H1 (cell line): ENCODE measurements around the gene PPP1R1A. TPM values are rescaled to one million over a fixed set of nuclear protein-coding genes. Genes with fewer than 3 reads are reported as not detected.

Experiments
- CTCF ChIA-PET: fragments of 300-600 bp; sonication (Branson Sonifier 250); formaldehyde crosslinking; loops from one replicate; lab custom pipeline; 2021; ENCODE audit not compliant: partially characterized antibody; lab: Charles Lee
- POLR2A ChIA-PET: fragments of 300-600 bp; sonication (Branson Sonifier 250); formaldehyde crosslinking; loops from one replicate; lab custom pipeline; 2021; ENCODE audit warnings: inconsistent platforms; ENCODE audit not compliant: partially characterized antibody; lab: Charles Lee
- DNase-seq, 2 experiments: peaks; one replicate each; pipeline versions ENCODE4 v3.0.0 to v3.0.0-alpha.2; 2010 to 2022; ENCODE audit warnings: low spot score in 2 of 2, low read depth in 1 of 2, mixed read lengths in 1 of 2
- FAIRE-seq: peaks from 2 replicates; lab custom pipeline; 2011; peaks lifted over from hg19 to GRCh38; lab: Jason Lieb, UNC
- H2AFZ ChIP-seq: 2 replicates; pipeline ENCODE4 v1.8.1; 2012; ENCODE audit warnings: low read length, inconsistent platforms
- H2AK5ac ChIP-seq: 2 replicates; pipeline ENCODE4 v1.6.1; 2013; ENCODE audit warnings: low read depth, low read length
- H2BK120ac ChIP-seq: replicated peaks from 2 replicates; pipeline ENCODE3; 2013; ENCODE audit warnings: low read depth, low read length, inconsistent platforms
- H2BK12ac ChIP-seq: 2 replicates; pipeline ENCODE4 v1.6.1; 2013; ENCODE audit warnings: low read depth, low read length
- H2BK15ac ChIP-seq: 2 replicates; pipeline ENCODE4 v1.6.1; 2013; ENCODE audit warnings: low read length
- H2BK20ac ChIP-seq: 2 replicates; pipeline ENCODE4 v1.6.1; 2013; ENCODE audit warnings: low read length
- H2BK5ac ChIP-seq: 2 replicates; pipeline ENCODE4 v1.6.1; 2013; ENCODE audit warnings: low read depth, low read length
- H3K14ac ChIP-seq: 2 replicates; pipeline ENCODE4 v1.6.1; 2013; ENCODE audit warnings: inconsistent platforms; ENCODE audit not compliant: insufficient read length
- H3K18ac ChIP-seq: 2 replicates; pipeline ENCODE4 v1.6.1; 2013; ENCODE audit warnings: low read length; ENCODE audit errors: extremely low read depth
- H3K23ac ChIP-seq: 2 replicates; pipeline ENCODE4 v1.6.1; 2013; ENCODE audit warnings: inconsistent platforms; ENCODE audit not compliant: insufficient read length
- H3K23me2 ChIP-seq: 2 replicates; pipeline ENCODE4 v1.6.1; 2013; ENCODE audit warnings: low read depth, low read length
- H3K27ac ChIP-seq: 2 replicates; pipeline ENCODE4 v1.6.1; 2011; ENCODE audit warnings: low read depth, low read length, inconsistent platforms
- H3K27me3 ChIP-seq, 4 experiments: replicated peaks in 1 of 4; 1 replicate in 1 of 4; 2 replicates in 3 of 4; pipeline versions ENCODE4 v1.6.1 to v1.8.1; 2011 to 2013; ENCODE audit warnings: low read length in 3 of 4, mild to moderate bottlenecking in 3 of 4, inconsistent platforms in 2 of 4, mixed read lengths in 2 of 4, moderate library complexity in 1 of 4; ENCODE audit not compliant: control insufficient read depth in 3 of 4, insufficient read depth in 3 of 4; ENCODE audit errors: extremely low read depth in 1 of 4
- H3K36me3 ChIP-seq, 4 experiments: 2 replicates each; pipeline versions ENCODE4 v1.6.1 to v1.8.1; 2011 to 2013; ENCODE audit warnings: mild to moderate bottlenecking in 4 of 4, low read length in 3 of 4, moderate library complexity in 2 of 4, control low read depth in 1 of 4, inconsistent platforms in 1 of 4; ENCODE audit not compliant: insufficient read depth in 4 of 4, control insufficient read depth in 2 of 4
- H3K4ac ChIP-seq: replicated peaks from 2 replicates; pipeline ENCODE3; 2013; ENCODE audit warnings: low read length, low read depth, mixed read lengths, inconsistent platforms; ENCODE audit not compliant: insufficient read length
- H3K4me1 ChIP-seq, 4 experiments: replicated peaks in 1 of 4; 1 replicate in 1 of 4; 2 replicates in 3 of 4; pipeline versions ENCODE4 v1.6.1 to v1.8.1; 2011 to 2013; ENCODE audit warnings: low read length in 3 of 4, inconsistent platforms in 2 of 4, mixed read lengths in 1 of 4; ENCODE audit not compliant: insufficient read depth in 4 of 4, control insufficient read depth in 3 of 4
- H3K4me2 ChIP-seq, 2 experiments: 2 replicates each; pipeline versions ENCODE4 v1.6.1 to v1.8.1; 2011 to 2013; ENCODE audit warnings: low read depth in 2 of 2, low read length in 2 of 2, control low read depth in 1 of 2, inconsistent platforms in 1 of 2, mild to moderate bottlenecking in 1 of 2; ENCODE audit not compliant: insufficient read depth in 1 of 2
- H3K4me3 ChIP-seq, 4 experiments: fragments of 200-600, 300-600 bp in 1 of 4; sonication (generic), shearing (Covaris generic), sonication (Bioruptor Twin) in 1 of 4; 2 replicates each; pipeline versions ENCODE4 v1.5.1 to v1.8.1; 2011 to 2016; ENCODE audit warnings: low read length in 4 of 4, low read depth in 3 of 4, control low read depth in 2 of 4, inconsistent platforms in 2 of 4, mild to moderate bottlenecking in 2 of 4, mixed read lengths in 1 of 4, moderate library complexity in 1 of 4; ENCODE audit not compliant: insufficient read depth in 2 of 4; ENCODE audit errors: extremely low read depth in 1 of 4
- H3K56ac ChIP-seq: replicated peaks from 2 replicates; pipeline ENCODE3; 2013; ENCODE audit warnings: low read depth, mild to moderate bottlenecking, mixed read lengths, low read length, inconsistent platforms; ENCODE audit not compliant: insufficient read length
- H3K79me1 ChIP-seq: 2 replicates; pipeline ENCODE4 v1.6.1; 2013; ENCODE audit warnings: low read depth, low read length, control low read depth
- H3K79me2 ChIP-seq, 2 experiments: 2 replicates each; pipeline versions ENCODE4 v1.6.1 to v1.8.1; 2012 to 2013; ENCODE audit warnings: low read length in 2 of 2, mild to moderate bottlenecking in 2 of 2, inconsistent platforms in 1 of 2; ENCODE audit not compliant: insufficient read depth in 2 of 2, control insufficient read depth in 1 of 2
- H3K9ac ChIP-seq, 4 experiments: replicated peaks in 1 of 4; 1 replicate in 1 of 4; 2 replicates in 3 of 4; pipeline versions ENCODE4 v1.6.1 to v1.8.1; 2011 to 2013; ENCODE audit warnings: low read depth in 3 of 4, low read length in 3 of 4, control low read depth in 2 of 4, mild to moderate bottlenecking in 2 of 4, moderate library complexity in 2 of 4, inconsistent platforms in 1 of 4; ENCODE audit errors: extremely low read depth in 1 of 4
- H3K9me3 ChIP-seq, 2 experiments: 2 replicates each; pipeline versions ENCODE4 v1.6.1 to v1.8.1; 2012 to 2013; ENCODE audit warnings: mild to moderate bottlenecking in 2 of 2, moderate library complexity in 2 of 2, control low read depth in 1 of 2, inconsistent platforms in 1 of 2, low read depth in 1 of 2, low read length in 1 of 2, mixed read lengths in 1 of 2; ENCODE audit not compliant: insufficient read depth in 2 of 2
- H4K20me1 ChIP-seq, 2 experiments: replicated peaks in 1 of 2; 2 replicates each; pipeline versions ENCODE3 to v1.8.1; 2011 to 2013; ENCODE audit warnings: inconsistent platforms in 2 of 2, low read length in 2 of 2, mild to moderate bottlenecking in 1 of 2; ENCODE audit not compliant: insufficient read depth in 2 of 2, control insufficient read depth in 1 of 2
- H4K5ac ChIP-seq: 2 replicates; pipeline ENCODE4 v1.6.1; 2013; ENCODE audit warnings: low read length, low read depth, mixed read lengths, inconsistent platforms; ENCODE audit not compliant: insufficient read length
- H4K8ac ChIP-seq: 2 replicates; pipeline ENCODE4 v1.8.0; 2013; ENCODE audit warnings: mild to moderate bottlenecking, moderate library complexity, low read length, inconsistent platforms; ENCODE audit not compliant: insufficient read depth; ENCODE audit errors: extremely low read depth
- H4K91ac ChIP-seq: replicated peaks from 2 replicates; pipeline ENCODE3; 2013; ENCODE audit warnings: low read length, mixed read lengths, inconsistent platforms; ENCODE audit not compliant: insufficient read length
- CBX8 ChIP-seq: fragments of 300-800, 300-1000 bp; sonication (generic); IDR thresholded peaks from 2 replicates; pipeline ENCODE4 v1.7.1; 2016; ENCODE audit warnings: low read depth, low read length, borderline replicate concordance
- CEBPB ChIP-seq: IDR thresholded peaks from 2 replicates; pipeline ENCODE4 v1.6.1; 2012; ENCODE audit warnings: low read depth, low read length
- GABPA ChIP-seq: IDR thresholded peaks from 2 replicates; pipeline ENCODE4 v1.6.1; 2011; ENCODE audit warnings: mild to moderate bottlenecking, low read length, moderate library complexity, borderline replicate concordance; ENCODE audit not compliant: insufficient read depth
- NANOG ChIP-seq: IDR thresholded peaks from 2 replicates; pipeline ENCODE4 v1.6.1; 2011; ENCODE audit warnings: low read length, low read depth, mild to moderate bottlenecking, inconsistent platforms; ENCODE audit not compliant: insufficient read depth, poor library complexity, severe bottlenecking
- POLR2AphosphoS5 ChIP-seq: IDR thresholded peaks from 2 replicates; pipeline ENCODE4 v1.6.1; 2011; ENCODE audit warnings: low read depth, low read length
- RFX5 ChIP-seq: IDR thresholded peaks from 2 replicates; pipeline ENCODE4 v1.6.1; 2011; ENCODE audit warnings: low read depth, low read length, improper control_type of control experiment, borderline replicate concordance
- SRF ChIP-seq: IDR thresholded peaks from 2 replicates; pipeline ENCODE4 v1.6.1; 2011; ENCODE audit warnings: mild to moderate bottlenecking, low read depth, low read length, moderate library complexity
- TBP ChIP-seq: IDR thresholded peaks from 2 replicates; pipeline ENCODE4 v1.6.1; 2011; ENCODE audit warnings: low read depth, low read length, improper control_type of control experiment
- WGBS, 2 experiments: shearing (Covaris generic) in 1 of 2; methylation state at CpG; one replicate each; pipeline versions ENCODE4 v1.1.6 to v1.1.7; 2013 to 2015; ENCODE audit warnings: low lambda C conversion rate in 2 of 2, mixed read lengths in 2 of 2, inconsistent platforms in 1 of 2, low coverage in 1 of 2, missing lambda C conversion rate in 1 of 2; ENCODE audit not compliant: insufficient replicate concordance in 2 of 2, insufficient coverage in 1 of 2, insufficient read length in 1 of 2; ENCODE audit errors: extremely low coverage in 1 of 2, missing lambda C conversion rate in 1 of 2; 5-methylcytosine and 5-hydroxymethylcytosine counted together
- polyA plus RNA-seq, 7 experiments: library from polyadenylated mRNA; depleted of rRNA in 3 of 7; stranded (reverse) in 5 of 7; unstranded in 2 of 7; fragments of >200 nt in 5 of 7; fragments of 200-250 nt in 2 of 7; gene quantifications; 1 replicate in 5 of 7; 2 replicates in 1 of 7; 4 replicates in 1 of 7; pipeline versions ENCODE4 v1.2.1 to v1.2.3, GENCODE V29; 2011 to 2013; ENCODE audit warnings: missing spikeins in 2 of 7, mixed read lengths in 2 of 7
- total RNA-seq: library from RNA; stranded (reverse); fragmentation: NEBNext Ultra II Directional; extraction: Animal tissue kit (Norgen Biotek cat#: 25700); gene quantifications from 2 replicates; pipeline ENCODE4 v1.2.1, GENCODE V29; 2021

Gene PPP1R1A
- total and polyA plus RNA-seq, 2 of the 8 experiments (the other 6 are each of a cell fraction or from before 2014, with no cell fraction given): 5.8 to 13.1 TPM

- Histone ChIP-seq H4K91ac (no peak overlapping the region), H4K5ac (no peak overlapping the region)
- no peak for TF ChIP-seq SRF
- no peak for TF ChIP-seq POLR2AphosphoS5
- TF ChIP-seq CBX8: no peak
- TF ChIP-seq GABPA: no peak
- TF ChIP-seq RFX5: no peak
- TF ChIP-seq TBP: no peak
- no peak for TF ChIP-seq NANOG
- no peak for TF ChIP-seq CEBPB
- TF ChIP-seq, all 59 proteins: peak for 0
- peaks cover 0 to 18% (median 14%) of the 10 kb centered on the region in 4 experiments; a peak in 6 of 7 replicates for H3K27me3 ChIP-seq
- no peak overlapping the region for H2AFZ ChIP-seq
- FAIRE-seq: no peak
- no peak overlapping the region for H2BK20ac ChIP-seq
- WGBS, 2 experiments: 100% methylated on average over 2 of the region's 2 CpGs; no CpG with 5 or more reads in 1 of the 2 experiments
- H3K9me3 ChIP-seq: no peaks in the 10 kb centered on the region
- H4K8ac ChIP-seq: no peak overlapping the region
- H2BK12ac ChIP-seq: no peak overlapping the region
- H3K14ac ChIP-seq: no peak overlapping the region
- H4K20me1 ChIP-seq: no peaks in the 10 kb centered on the region
- H3K36me3 ChIP-seq: no peaks in the 10 kb centered on the region
- no peak overlapping the region for H2BK5ac ChIP-seq
- H2BK15ac ChIP-seq: no peak overlapping the region
- no peaks in the 10 kb centered on the region for H3K79me2 ChIP-seq
- no peak overlapping the region for H2AK5ac ChIP-seq
- no peak overlapping the region for H3K56ac ChIP-seq
- POLR2A ChIA-PET: no interaction called here
- H3K4me1 ChIP-seq: peaks cover 0 to 9% (median 4%) of the 10 kb centered on the region in 4 experiments; a peak in 4 of 7 replicates
- CTCF ChIA-PET: interaction anchor here (0.6 to 9.0 kb wide), 6 partner anchors 12 to 638 kb away, joined by 3 to 76 read pairs (median 4); no protein-coding TSS in a partner anchor
- H3K9ac ChIP-seq: no peak overlapping the region
- H3K79me1 ChIP-seq: no peaks in the 10 kb centered on the region
- no peaks in the 10 kb centered on the region for H3K23me2 ChIP-seq
- no peak overlapping the region for H2BK120ac ChIP-seq
- no peak overlapping the region for H3K18ac ChIP-seq
- H3K4ac ChIP-seq: no peak overlapping the region
- no peak overlapping the region for H3K23ac ChIP-seq
- no peak for DNase-seq
- H3K4me2 ChIP-seq: no peak overlapping the region
- H3K4me3 ChIP-seq: no peak overlapping the region
- no peak overlapping the region for H3K27ac ChIP-seq
These were observed 44.9 kb downstream of the PPP1R1A start for GRCh38 chr12:54543526-54543925.
